Mucosa of stomach (tissue), 1 donor: ENCODE data around the gene CHAD.

ENCODE experiments used
- H3K27me3 ChIP-seq: one replicate; pipeline ENCODE4 v1.7.0; 2013; ENCODE audit warnings: mild to moderate bottlenecking, low read length; ENCODE audit not compliant: control insufficient read depth, insufficient read depth
- H3K36me3 ChIP-seq: one replicate; pipeline ENCODE4 v1.7.0; 2013; ENCODE audit warnings: low read length; ENCODE audit not compliant: control insufficient read depth, insufficient read depth
- H3K4me1 ChIP-seq: one replicate; pipeline ENCODE4 v1.7.0; 2013; ENCODE audit warnings: mild to moderate bottlenecking, low read length; ENCODE audit not compliant: control insufficient read depth, insufficient read depth
- H3K4me3 ChIP-seq: one replicate; pipeline ENCODE4 v1.7.0; 2013; ENCODE audit warnings: low read length
- H3K9ac ChIP-seq: one replicate; pipeline ENCODE4 v1.7.0; 2013; ENCODE audit warnings: mild to moderate bottlenecking, low read length, moderate library complexity
- H3K9me3 ChIP-seq: one replicate; pipeline ENCODE4 v1.7.0; 2013; ENCODE audit warnings: mild to moderate bottlenecking, low read length, moderate library complexity; ENCODE audit not compliant: control insufficient read depth
- donor health status: Pancreatic carcinoma.

Gene CHAD

DNA sequence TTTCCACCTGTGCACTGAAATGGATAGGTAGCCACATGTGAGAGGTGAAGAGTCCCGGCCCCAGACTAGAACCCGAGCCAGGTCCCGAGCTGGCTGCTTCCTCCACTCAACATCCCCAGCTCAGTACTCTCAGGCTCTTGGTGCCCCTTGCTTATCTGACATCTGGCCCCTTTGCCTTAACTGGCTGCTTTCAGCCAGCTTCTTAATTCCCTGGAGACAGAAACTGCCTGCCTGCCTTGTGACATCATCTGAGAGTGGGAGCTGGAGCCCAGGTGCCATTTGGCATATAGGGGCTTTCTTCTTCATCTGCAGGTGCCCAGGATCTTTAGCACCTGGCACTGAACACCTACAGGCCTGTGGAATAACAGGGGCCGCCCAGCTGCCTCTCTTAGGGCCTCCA lies 8.9 kb downstream of the CHAD start:
- H3K9ac ChIP-seq: no peak overlapping the region
- H3K9me3 ChIP-seq: no peaks in the 10 kb centered on the region
- H3K27me3 ChIP-seq: no peaks in the 10 kb centered on the region
- peaks cover 11% of the 10 kb centered on the region for H3K36me3 ChIP-seq
- no peak overlapping the region for H3K4me3 ChIP-seq
- peaks cover 19% of the 10 kb centered on the region for H3K4me1 ChIP-seq

DNA sequence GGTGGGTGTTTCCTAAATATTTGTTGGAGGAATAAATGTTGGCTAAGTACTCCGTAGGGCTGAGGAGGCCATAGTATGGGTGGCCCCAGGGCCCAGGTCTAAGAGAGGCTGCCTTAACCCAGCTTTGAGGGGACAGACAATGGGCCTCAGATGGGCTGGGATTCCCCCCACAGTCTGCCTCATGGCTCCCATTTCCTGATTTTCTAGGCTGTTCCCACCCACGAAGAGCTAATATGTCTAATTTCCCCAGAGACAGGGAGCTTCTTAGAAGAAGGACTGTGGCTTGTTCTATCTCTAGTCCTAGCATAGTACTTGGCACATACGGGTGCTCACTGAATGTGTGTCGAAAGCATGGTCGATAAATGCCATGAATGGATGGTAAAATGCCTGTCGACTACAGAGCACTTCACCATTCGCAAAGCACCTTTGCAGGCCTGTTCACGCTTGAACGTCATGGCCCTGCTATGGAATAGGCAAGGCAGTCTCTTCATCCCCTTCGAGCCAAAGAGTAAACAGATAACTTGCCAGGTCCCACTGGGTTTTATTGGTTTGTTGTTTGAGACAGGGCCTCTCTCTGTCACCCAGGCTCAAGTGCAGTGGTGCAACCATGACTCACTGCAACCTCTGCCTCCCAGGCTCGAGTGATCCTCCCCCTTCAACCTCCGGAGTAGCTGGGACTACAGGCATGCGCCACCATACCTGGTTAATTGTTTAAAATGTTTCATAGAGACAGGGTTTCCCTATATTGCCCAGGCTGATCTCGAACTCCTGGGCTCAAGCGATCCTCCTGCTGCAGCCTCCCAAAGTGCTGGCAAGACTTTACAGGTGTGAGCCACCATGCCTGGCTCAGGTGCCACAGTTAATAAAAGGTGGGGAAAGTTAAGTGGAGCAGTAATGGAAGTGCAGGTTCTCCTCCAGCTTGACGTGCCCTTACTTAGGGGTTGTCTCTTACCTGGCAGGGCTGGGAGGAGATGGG lies 9.7 kb downstream of the CHAD start:
- peaks cover 11% of the 10 kb centered on the region for H3K36me3 ChIP-seq
- H3K27me3 ChIP-seq: no peaks in the 10 kb centered on the region
- no peak overlapping the region for H3K9ac ChIP-seq
- no peak overlapping the region for H3K4me3 ChIP-seq
- H3K4me1 ChIP-seq: peaks cover 19% of the 10 kb centered on the region
- H3K9me3 ChIP-seq: no peaks in the 10 kb centered on the region

DNA sequence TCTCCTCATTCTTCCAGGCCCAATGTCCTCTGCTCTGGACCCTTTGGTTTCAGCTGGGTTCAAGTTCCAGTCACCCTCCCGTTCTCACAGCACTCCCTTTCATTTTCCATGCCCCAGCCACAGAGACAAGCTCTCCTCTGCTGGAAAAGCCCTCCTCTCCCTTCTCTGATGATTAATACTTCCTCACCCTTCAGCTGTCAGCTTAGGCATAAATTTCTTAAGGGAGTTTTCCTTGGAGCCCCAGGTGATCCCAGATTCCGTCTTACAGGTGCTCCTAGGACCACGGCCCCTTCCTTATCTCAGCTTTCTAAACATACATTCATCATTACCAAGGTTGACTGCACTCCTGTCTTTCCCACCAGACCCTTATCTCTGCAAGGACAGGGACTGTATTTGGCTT lies 10.4 kb downstream of the CHAD start:
- Histone ChIP-seq H3K36me3 (peaks cover 11% of the 10 kb centered on the region), H3K4me1 (peaks cover 20% of the 10 kb centered on the region), H3K27me3 (no peaks in the 10 kb centered on the region), H3K4me3 (no peak overlapping the region), H3K9ac (no peak overlapping the region), H3K9me3 (no peaks in the 10 kb centered on the region)

DNA sequence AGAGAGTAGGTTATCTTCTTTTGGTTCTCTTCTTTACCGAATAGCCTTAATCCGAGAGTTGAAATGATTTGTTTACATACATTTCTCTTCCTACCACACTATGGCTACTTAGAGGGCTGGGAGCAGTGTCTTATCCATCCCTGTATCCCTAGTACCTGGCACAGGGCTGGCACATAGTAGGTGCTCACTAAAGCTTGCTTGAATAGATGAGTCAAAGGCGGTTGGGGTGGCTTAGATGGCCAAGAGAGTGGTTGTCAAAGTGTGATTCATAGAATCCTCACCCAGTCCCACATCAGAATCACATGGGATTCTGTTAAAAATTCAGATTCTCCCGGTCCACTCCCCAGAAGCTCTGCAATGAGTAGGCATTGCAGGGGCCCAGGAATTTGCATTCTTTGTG lies 11.1 kb downstream of the CHAD start:
- H3K9ac ChIP-seq: no peak overlapping the region
- no peaks in the 10 kb centered on the region for H3K27me3 ChIP-seq
- no peak overlapping the region for H3K4me3 ChIP-seq
- H3K36me3 ChIP-seq: peaks cover 11% of the 10 kb centered on the region
- H3K4me1 ChIP-seq: peaks cover 27% of the 10 kb centered on the region
- no peaks in the 10 kb centered on the region for H3K9me3 ChIP-seq

DNA sequence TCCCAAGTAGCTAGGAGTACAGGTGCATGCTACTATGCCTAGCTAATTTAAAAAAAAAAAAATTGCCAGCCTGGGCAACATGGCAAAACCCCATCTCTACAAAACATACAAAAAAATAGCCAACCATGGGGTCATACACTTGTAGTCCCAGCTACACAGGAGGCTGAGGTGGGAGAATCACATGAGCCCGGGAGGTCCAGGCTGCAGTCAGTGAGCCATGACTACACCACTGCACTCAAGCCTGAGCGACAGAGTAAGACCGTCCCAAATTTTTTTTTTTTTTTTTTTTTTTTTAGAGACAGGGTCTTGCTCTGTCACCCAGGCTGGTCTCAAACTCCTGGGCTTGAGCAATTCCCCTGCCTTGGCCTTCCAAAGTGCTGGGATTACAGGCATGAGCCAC lies 14.8 kb downstream of the CHAD start:
- Histone ChIP-seq H3K9ac (no peak overlapping the region), H3K36me3 (peaks cover 5% of the 10 kb centered on the region), H3K27me3 (no peaks in the 10 kb centered on the region), H3K9me3 (no peaks in the 10 kb centered on the region), H3K4me3 (no peak overlapping the region), H3K4me1 (peaks cover 39% of the 10 kb centered on the region)

DNA sequence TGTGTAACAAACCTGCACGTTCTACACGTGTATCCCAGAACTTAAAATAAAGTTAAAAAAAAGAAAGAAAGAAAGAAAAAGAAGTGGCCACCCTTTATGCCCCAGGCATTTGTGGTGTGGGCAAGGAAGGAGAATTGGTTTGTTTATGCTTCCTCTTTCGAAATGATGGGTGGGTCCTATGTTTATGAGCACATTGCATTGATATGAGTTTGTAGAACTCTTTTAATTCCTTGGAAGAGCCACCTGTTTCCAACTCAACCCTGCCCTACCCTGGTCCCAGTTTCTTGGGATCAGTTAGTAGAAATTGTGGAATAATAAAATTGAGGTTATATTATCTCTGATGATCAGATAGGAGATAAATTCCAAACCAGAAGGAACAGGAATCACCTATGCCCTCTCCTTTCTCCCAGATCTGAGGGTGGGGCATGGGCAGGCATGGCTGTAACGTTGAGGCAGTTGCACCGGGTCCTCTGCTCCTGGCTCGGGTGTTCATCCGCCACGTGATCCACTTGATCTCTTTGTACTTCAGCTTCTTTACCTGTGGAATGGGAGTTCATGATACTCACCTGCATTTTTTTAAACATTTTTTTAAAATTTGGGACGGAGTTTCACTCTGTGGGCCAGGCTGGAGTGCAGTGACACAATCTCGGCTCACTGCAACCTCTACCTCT lies 15.9 kb downstream of the CHAD start:
- no peak overlapping the region for H3K4me3 ChIP-seq
- no peaks in the 10 kb centered on the region for H3K9me3 ChIP-seq
- H3K27me3 ChIP-seq: no peaks in the 10 kb centered on the region
- peaks cover 38% of the 10 kb centered on the region for H3K4me1 ChIP-seq
- no peak overlapping the region for H3K9ac ChIP-seq
- H3K36me3 ChIP-seq: peaks cover 5% of the 10 kb centered on the region

DNA sequence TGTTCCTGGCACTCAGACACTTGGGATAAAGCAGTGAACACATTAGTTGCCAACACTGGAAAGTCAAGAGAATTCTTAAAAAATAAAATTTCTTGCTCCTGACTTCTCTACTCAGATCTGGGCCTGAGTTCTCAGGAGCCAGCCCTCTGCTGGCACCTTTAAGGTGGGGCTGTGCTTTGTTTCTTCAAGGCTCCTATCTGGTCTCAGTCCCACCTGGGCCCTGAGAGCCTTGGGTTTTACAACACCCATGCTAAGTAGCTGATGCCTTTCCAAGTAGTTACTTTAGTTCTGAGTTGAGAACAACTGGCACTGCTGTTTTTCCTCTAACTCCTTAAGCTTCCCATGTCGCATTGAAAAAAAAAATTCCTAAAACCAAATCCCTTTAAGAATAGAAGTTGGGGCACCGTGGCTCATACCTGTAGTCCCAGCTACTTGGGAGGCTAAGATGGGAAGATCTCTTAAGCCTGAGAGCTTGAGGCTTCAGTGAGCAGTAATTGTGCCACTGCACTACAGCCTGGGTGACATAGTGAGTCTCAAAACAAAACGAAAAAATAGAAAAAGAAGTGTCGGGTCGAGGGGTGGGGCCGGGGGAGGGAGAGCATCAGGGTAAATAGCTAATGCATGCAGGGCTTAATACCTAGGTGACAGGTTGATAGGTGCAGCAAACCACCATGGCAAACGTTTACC lies 16.6 kb downstream of the CHAD start:
- H3K36me3 ChIP-seq: peaks cover 3% of the 10 kb centered on the region
- no peak overlapping the region for H3K9ac ChIP-seq
- H3K4me3 ChIP-seq: no peak overlapping the region

DNA sequence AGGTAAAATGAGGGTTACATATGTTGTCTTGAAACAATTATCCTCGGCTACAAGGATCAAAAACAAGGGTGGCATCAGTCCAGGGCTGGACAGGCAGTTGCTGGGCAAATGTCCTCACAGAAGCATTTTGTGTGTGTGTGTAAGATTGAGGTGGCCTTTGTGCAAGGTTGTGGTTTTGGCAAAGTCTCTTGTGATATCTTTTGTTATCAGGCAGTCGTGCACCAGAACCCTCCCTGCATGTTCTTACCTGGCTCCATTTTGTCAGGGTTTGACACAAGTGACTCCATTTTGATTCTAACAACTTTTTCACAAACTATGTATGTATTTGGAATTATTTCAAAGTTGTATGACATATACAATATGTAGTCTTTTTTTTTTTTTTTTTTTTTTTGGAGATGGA lies 20.0 kb downstream of the CHAD start:
- H3K36me3 ChIP-seq: no peaks in the 10 kb centered on the region
- no peaks in the 10 kb centered on the region for H3K27me3 ChIP-seq
- H3K9ac ChIP-seq: no peak overlapping the region
- no peak overlapping the region for H3K4me3 ChIP-seq
- H3K4me1 ChIP-seq: peaks cover 60% of the 10 kb centered on the region
- H3K9me3 ChIP-seq: no peaks in the 10 kb centered on the region

More for the DNA sequence above, 16.6 kb downstream of the CHAD start:
- no peaks in the 10 kb centered on the region for H3K9me3 ChIP-seq
- H3K4me1 ChIP-seq: peaks cover 42% of the 10 kb centered on the region
- H3K27me3 ChIP-seq: no peaks in the 10 kb centered on the region

DNA sequence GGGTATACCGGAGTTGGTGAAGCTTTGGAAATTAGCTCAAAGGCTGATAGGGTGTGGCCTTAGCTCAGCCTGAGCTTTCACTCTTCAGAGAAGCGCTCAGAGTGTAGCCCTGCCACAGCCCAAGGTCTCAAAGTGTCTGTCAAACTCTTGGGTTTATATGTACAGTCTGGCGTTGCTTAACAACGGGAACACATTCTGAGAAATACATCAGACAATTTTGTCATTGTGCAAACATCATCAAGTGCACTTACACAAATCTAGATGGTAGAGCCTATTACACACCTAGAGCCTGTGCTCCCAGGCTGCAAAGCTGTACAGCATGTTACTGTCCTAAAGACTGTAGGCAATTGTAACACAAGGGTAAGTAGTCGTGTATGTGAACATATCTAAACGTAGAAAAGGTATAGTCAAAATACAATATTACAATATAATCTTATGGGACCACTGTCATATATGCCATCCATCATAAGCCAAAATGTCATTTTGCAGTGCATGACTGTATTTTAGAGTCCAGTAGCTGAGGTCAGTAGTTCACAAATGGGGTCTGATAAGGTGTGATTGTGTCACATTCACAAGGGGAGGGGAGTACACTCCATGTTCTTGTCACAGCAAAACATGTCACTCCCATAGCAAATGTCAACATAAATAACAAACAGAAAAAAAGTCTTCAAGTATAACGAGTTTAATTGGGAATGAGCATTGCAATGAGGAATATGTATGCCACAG lies 20.6 kb downstream of the CHAD start:
- Histone ChIP-seq H3K36me3 (no peaks in the 10 kb centered on the region), H3K9me3 (no peaks in the 10 kb centered on the region), H3K4me1 (peaks cover 62% of the 10 kb centered on the region), H3K4me3 (no peak overlapping the region), H3K27me3 (no peaks in the 10 kb centered on the region), H3K9ac (no peak overlapping the region)

DNA sequence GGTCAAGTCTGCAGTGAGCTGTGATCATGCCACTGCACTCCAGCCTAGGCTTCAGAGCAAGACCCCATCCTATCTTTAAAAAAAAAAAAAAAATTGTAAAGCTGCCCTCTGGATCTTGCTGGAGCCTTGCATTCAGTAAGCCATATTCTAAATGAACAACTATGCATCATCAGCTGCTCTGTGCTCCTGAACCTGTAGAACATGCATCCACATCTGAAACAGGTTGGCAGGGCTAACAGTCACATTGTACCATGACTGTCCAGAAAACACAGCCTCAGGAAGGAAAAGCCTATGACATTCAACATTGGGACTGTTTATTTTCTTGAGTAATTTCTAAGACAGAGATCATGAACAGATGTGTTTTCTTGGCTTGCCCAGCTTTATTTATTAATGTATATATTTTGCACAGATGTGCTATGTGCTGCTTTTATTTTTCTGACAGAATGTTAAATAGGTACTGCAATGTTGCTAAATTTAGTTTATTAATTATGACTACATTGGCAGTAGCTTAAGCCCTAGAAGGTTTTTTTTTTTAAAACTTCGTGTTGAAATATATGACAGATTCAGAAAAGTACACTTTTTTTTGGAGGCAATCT lies 22.9 kb downstream of the CHAD start:
- no peak overlapping the region for H3K4me3 ChIP-seq
- H3K9me3 ChIP-seq: no peaks in the 10 kb centered on the region
- no peaks in the 10 kb centered on the region for H3K36me3 ChIP-seq
- no peak overlapping the region for H3K9ac ChIP-seq
- H3K4me1 ChIP-seq: peaks cover 61% of the 10 kb centered on the region
- H3K27me3 ChIP-seq: no peaks in the 10 kb centered on the region
